WERI-Rb-1 (cell line): ENCODE data around the gene STAG3.

ENCODE experiments used
- DNase-seq: peaks from one replicate; pipeline ENCODE4 v3.0.0-alpha.2; 2020
- H3K27ac ChIP-seq: fragments of 250-450 bp; sonication (Bioruptor Pico); 2 replicates; pipeline ENCODE4 v1.5.1; 2020; ENCODE audit warnings: mild to moderate bottlenecking, moderate library complexity
- H3K27me3 ChIP-seq: fragments of 250-450 bp; sonication (Bioruptor Pico); 2 replicates; pipeline ENCODE4 v1.5.1; 2021; ENCODE audit warnings: mild to moderate bottlenecking, low read depth, moderate library complexity; ENCODE audit not compliant: insufficient read depth, severe bottlenecking
- H3K36me3 ChIP-seq: fragments of 250-450 bp; sonication (Bioruptor Pico); 2 replicates; pipeline ENCODE4 v1.5.1; 2020; ENCODE audit warnings: mild to moderate bottlenecking, moderate library complexity
- H3K4me3 ChIP-seq: 2 replicates; pipeline ENCODE4 v1.5.1; 2011; ENCODE audit warnings: low read depth, mild to moderate bottlenecking, control low read depth, low read length
- H3K9me3 ChIP-seq: fragments of 250-450 bp; sonication (Bioruptor Pico); 2 replicates; pipeline ENCODE4 v1.5.1; 2021; ENCODE audit warnings: mild to moderate bottlenecking, moderate library complexity; ENCODE audit not compliant: severe bottlenecking
- TF ChIP-seq, protein P1 (sequence below): IDR thresholded peaks from 2 replicates; pipeline ENCODE4 v1.5.1; 2011; ENCODE audit warnings: low read depth, mild to moderate bottlenecking, control low read depth, inconsistent platforms, low read length

The STAG3 gene

GRCh38 chr7:100148225-100148558, 29.5 kb upstream of the STAG3 start:
- H3K27me3 ChIP-seq: no peaks in the 10 kb centered on the region
- H3K27ac ChIP-seq: peak overlapping the region; percentile 78
- no peaks in the 10 kb centered on the region for H3K9me3 ChIP-seq
- peaks cover 16% of the 10 kb centered on the region for H3K36me3 ChIP-seq
- TF ChIP-seq, protein P1, sequence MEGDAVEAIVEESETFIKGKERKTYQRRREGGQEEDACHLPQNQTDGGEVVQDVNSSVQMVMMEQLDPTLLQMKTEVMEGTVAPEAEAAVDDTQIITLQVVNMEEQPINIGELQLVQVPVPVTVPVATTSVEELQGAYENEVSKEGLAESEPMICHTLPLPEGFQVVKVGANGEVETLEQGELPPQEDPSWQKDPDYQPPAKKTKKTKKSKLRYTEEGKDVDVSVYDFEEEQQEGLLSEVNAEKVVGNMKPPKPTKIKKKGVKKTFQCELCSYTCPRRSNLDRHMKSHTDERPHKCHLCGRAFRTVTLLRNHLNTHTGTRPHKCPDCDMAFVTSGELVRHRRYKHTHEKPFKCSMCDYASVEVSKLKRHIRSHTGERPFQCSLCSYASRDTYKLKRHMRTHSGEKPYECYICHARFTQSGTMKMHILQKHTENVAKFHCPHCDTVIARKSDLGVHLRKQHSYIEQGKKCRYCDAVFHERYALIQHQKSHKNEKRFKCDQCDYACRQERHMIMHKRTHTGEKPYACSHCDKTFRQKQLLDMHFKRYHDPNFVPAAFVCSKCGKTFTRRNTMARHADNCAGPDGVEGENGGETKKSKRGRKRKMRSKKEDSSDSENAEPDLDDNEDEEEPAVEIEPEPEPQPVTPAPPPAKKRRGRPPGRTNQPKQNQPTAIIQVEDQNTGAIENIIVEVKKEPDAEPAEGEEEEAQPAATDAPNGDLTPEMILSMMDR: no peak
- DNase-seq: no peak
- peak overlapping the region; percentile 58 for H3K4me3 ChIP-seq

DNA sequence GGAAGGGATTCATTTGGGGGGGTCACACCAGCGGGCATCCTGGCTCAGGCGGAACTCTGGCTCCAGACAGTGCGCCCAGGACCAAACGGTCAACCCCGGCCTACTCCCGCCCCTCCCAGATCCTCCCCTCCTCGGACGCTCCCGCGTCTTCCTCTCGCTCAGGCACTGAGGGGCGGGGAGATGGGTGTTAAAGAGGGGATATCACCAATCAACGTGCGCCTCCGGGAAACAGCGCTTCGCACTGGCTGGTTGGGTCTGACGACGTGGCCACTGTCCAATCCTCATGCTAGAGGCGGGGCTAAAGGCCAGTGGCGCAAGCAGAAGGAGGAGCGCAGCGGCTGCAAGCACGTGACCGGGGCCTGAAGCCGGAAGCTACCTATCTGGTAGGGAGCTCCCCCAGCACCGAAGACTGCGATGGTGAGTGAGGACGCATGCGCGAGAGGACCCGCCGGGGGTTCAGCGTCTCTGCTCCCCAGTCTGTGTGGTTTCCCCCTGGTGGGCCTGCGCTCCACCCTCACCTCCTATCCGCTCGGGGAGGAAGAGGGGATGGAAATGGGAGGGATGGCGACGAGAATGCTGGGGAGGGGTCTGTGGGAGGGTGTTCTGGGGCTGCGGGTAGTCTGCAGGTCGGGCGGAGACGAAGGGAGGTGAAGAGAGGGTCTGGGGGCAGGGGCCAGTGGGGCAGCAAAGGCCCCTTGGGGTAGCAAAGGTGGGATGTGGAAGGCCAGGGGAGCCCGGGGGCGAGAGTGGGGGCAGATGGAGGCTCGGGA, 29.0 kb upstream of the STAG3 start, which contains the start of gene LAMTOR4:
LAMTOR4 (plus strand) TSS at position 360 of the 770 bp plus-strand sequence; CDS start at position 415, 55 bp downstream.
- Histone ChIP-seq H3K4me3 (peak within 1 kb of the TSS; percentile 93), H3K27me3 (no peaks in the 10 kb centered on the region), H3K36me3 (peaks cover 22% of the 10 kb centered on the region), H3K27ac (peak within 1 kb of the TSS; percentile 78), H3K9me3 (no peaks in the 10 kb centered on the region)
- peak; percentile 99 for DNase-seq
- TF ChIP-seq, protein P1: no peak

DNA sequence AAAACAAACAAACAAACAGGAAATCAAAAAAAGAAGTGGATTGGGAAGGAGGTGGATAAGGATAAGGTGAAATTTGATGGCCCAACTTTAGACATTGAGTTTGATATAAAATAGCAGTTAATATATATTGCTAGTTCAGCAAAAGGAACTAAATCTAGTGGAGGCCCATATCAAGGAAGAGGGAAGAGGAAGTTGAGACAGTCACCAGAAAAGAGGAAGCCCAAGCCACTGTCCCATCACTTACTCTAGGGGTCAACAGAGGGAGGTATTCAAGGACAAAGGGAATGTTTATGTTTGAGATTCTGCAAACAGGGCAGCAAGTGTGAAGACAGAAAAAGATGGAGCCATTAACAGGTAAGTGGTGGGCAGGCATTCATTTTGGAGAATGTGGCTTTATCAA, 25.3 kb upstream of the STAG3 start:
- Histone ChIP-seq H3K27me3 (no peaks in the 10 kb centered on the region), H3K9me3 (no peaks in the 10 kb centered on the region), H3K4me3 (no peak overlapping the region), H3K36me3 (peaks cover 48% of the 10 kb centered on the region), H3K27ac (no peak overlapping the region)
- TF ChIP-seq, protein P1: no peak
- no peak for DNase-seq

DNA sequence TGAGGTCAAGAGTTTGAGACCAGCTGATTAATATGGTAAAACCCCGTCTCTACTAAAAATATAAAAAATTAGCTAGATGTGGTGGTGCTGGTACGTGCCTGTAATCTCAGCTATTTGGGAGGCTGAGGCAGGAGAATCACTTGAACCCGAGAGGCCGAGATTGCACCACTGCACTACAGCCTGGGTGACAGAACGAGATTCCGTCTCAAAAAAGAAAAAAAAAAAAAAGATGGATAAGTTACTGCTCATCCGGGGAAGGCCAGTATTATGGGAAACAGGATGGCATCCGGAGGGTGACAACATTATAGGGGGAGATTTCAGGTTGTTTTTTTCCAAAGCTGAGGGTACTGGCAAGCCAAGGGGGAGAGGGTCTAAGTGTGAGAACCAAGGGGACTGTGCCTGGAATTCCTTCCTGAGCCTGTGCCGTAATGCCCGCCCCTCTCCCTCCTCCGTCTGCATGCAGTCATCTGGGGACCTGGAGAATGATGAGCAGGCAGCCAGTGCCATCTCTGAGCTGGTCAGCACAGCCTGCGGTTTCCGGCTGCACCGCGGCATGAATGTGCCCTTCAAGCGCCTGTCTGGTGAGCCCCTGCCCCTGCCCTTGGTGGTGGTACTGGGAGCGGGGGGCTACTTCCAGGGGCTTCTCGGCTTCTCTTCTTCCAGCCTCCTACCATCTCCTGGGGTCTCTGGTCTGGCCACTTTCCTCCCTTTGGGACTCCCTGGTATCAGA, 24.6 kb upstream of the STAG3 start:
- H3K27me3 ChIP-seq: no peaks in the 10 kb centered on the region
- H3K27ac ChIP-seq: no peak overlapping the region
- TF ChIP-seq, protein P1: no peak
- H3K4me3 ChIP-seq: no peak overlapping the region
- H3K9me3 ChIP-seq: no peaks in the 10 kb centered on the region
- peaks cover 48% of the 10 kb centered on the region for H3K36me3 ChIP-seq
- no peak for DNase-seq

DNA sequence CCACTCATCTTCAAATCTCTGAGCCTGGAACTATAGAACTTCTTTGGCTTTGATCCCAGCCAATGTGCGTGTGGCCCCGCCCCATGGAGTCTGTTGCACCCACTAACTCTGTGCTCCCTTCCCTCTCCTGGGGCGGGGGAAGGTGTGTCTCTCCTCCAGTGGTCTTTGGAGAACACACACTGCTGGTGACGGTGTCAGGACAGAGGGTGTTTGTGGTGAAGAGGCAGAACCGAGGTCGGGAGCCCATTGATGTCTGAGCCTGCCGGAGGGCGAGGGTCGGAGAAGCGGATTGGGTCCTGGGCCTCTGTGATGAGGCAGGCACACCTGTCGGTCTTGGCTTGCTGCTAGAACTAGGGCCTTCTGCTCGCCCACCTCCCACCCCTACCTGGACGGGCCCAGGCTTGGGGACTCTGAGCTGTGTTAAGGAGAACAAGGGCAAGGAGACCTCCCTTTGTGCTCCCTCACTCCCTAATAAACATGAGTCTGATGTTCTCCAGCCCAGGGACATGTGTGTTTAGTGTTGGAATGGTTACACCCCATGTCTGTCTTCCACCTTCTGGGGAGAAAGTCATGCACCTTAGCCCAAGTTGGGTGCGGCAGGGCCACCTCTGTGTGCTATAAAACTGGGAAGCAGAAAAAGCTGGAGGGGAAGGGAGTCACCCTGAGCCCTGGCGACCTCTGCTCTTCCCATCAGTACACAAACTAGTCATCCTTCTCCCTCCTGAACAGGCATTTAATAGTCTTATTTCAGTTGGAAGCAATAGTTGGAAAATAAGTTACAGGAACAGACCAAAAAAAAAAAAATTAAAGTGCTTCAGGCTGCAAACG, 23.8 kb upstream of the STAG3 start:
- Histone ChIP-seq H3K27ac (no peak overlapping the region), H3K9me3 (no peaks in the 10 kb centered on the region), H3K27me3 (no peaks in the 10 kb centered on the region), H3K4me3 (no peak overlapping the region), H3K36me3 (peaks cover 48% of the 10 kb centered on the region)
- TF ChIP-seq, protein P1: no peak
- DNase-seq: no peak
